ENCODE data around the gene ITPR2. TPM values are rescaled to one million over a fixed set of nuclear protein-coding genes. Genes with fewer than 3 reads are reported as not detected.

The ITPR2 gene
- total and polyA plus RNA-seq, 12 donors = 5.1 to 144 (median 66.4) TPM

GRCh38 chr12:26338586-26339572 is 494.1 kb downstream of the ITPR2 start:
- intact Hi-C loops (cut with DNase I) = no loop called here
- 85 to 89% (median 87%) methylated on average over 11 of the region's 11 CpGs for WGBS, 4 donors
- Histone ChIP-seq H3K4me1 (replicated peaks in 1 of 2) (no peaks in the 10 kb centered on the region), H3K27me3 (no peaks in the 10 kb centered on the region), H3K4me3 (no peak overlapping the region), H3K36me3 (replicated peaks in 1 of 2) (peaks cover 0 to 6% of the 10 kb centered on the region in 2 donors), H3K9me3 (replicated peaks in 1 of 3) (no peaks in the 10 kb centered on the region), H3K27ac (no peak overlapping the region)
- no peak for TF ChIP-seq CTCF (IDR thresholded peaks at IDR 0.05)
- TF ChIP-seq POLR2A (IDR thresholded peaks at IDR 0.05) = no peak
- DNase-seq = no peak

- H3K4me1 ChIP-seq (replicated peaks in 1 of 2) = no peaks in the 10 kb centered on the region
- TF ChIP-seq CTCF (IDR thresholded peaks at IDR 0.05) (no peak), POLR2A (IDR thresholded peaks at IDR 0.05) (no peak)
- WGBS, 4 donors = 86 to 95% (median 94%) methylated on average over 6 of the region's 6 CpGs
- no peaks in the 10 kb centered on the region for H3K9me3 ChIP-seq (replicated peaks in 1 of 3)
- intact Hi-C loops (cut with DNase I) = no loop called here
- DNase-seq = no peak
- no peaks in the 10 kb centered on the region for H3K27me3 ChIP-seq
- H3K36me3 ChIP-seq (replicated peaks in 1 of 2) = peaks cover 0 to 6% of the 10 kb centered on the region in 2 donors
- no peak overlapping the region for H3K4me3 ChIP-seq
- peak overlapping the region in 1 of 5 donors; percentile 33 for H3K27ac ChIP-seq
Measured at GRCh38 chr12:26335651-26336050, 497.3 kb downstream of the ITPR2 start.

- DNase-seq = peak; percentile 29 to 61 (median 36)
- Histone ChIP-seq H3K36me3 (replicated peaks in 1 of 2) (peaks cover 0 to 6% of the 10 kb centered on the region in 2 donors), H3K4me3 (no peak overlapping the region), H3K4me1 (replicated peaks in 1 of 2) (peaks cover 0 to 3% of the 10 kb centered on the region in 2 donors), H3K9me3 (replicated peaks in 1 of 3) (no peaks in the 10 kb centered on the region), H3K27me3 (no peaks in the 10 kb centered on the region), H3K27ac (peak overlapping the region in 1 of 5 donors; percentile 51)
- intact Hi-C loops (cut with DNase I) = no loop called here
- 74 to 88% (median 78%) methylated on average over 6 of the region's 6 CpGs for WGBS, 4 donors
- TF ChIP-seq CTCF (IDR thresholded peaks at IDR 0.05) (no peak), POLR2A (IDR thresholded peaks at IDR 0.05) (no peak)
Measured at GRCh38 chr12:26334621-26335124, 498.3 kb downstream of the ITPR2 start.

GRCh38 chr12:26331960-26332359 is 501.0 kb downstream of the ITPR2 start:
- TF ChIP-seq CTCF (IDR thresholded peaks at IDR 0.05) (no peak), POLR2A (IDR thresholded peaks at IDR 0.05) (no peak)
- 88 to 94% (median 92%) methylated on average over 4 of the region's 4 CpGs for WGBS, 4 donors
- no peaks in the 10 kb centered on the region for H3K9me3 ChIP-seq (replicated peaks in 1 of 3)

More at GRCh38 chr12:26331960-26332359, 501.0 kb downstream of the ITPR2 start:
- intact Hi-C loops (cut with DNase I) = no loop called here
- DNase-seq = no peak
- peaks cover 0 to 7% of the 10 kb centered on the region in 2 donors for H3K4me1 ChIP-seq (replicated peaks in 1 of 2)
- H3K4me3 ChIP-seq = no peak overlapping the region
- H3K27ac ChIP-seq = no peak overlapping the region
- no peaks in the 10 kb centered on the region for H3K36me3 ChIP-seq (replicated peaks in 1 of 2)
- H3K27me3 ChIP-seq = no peaks in the 10 kb centered on the region

Measured in adrenal gland (tissue), 12 donors.